NCI-H446 treated with DMSO at 0.1 percent for 48 hours (cell line): ENCODE measurements around the gene GOLGA8K.
"Not testable (repeated sequence)": the region's sequence is repeated elsewhere in the genome, so short reads cannot be mapped to it uniquely, and the experiment has no call there.

Experiments
- DNase-seq: peaks from one replicate; lab custom pipeline; 2025; lab: John Stamatoyannopoulos, UW

The GOLGA8K gene, protein sequence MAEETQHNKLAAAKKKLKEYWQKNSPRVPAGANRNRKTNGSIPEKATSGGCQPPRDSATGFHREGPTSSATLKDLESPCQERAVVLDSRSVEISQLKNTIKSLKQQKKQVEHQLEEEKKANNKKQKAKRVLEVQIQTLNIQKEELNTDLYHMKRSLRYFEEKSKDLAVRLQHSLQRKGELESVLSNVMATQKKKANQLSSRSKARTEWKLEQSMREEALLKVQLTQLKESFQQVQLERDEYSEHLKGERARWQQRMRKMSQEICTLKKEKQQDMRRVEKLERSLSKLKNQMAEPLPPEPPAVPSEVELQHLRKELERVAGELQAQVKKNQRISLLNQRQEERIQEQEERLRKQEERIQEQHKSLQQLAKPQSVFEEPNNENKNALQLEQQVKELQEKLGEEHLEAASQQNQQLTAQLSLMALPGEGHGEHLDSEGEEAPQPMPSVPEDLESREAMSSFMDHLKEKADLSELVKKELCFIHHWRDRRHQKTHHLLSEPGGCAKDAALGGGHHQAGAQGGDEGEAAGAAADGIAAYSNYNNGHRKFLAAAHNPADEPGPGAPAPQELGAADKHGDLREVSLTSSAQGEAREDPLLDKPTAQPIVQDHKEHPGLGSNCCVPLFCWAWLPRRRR

GRCh38 chr15:32403192-32403591 is at the start of gene GOLGA8K:
GOLGA8K (minus strand) TSS chr15:32403292; CDS start chr15:32403194, 98 bp downstream.
- DNase-seq: not testable (repeated sequence)

GRCh38 chr15:32440445-32440977 is 37.4 kb upstream of the GOLGA8K start:
- not testable (repeated sequence) for DNase-seq

DNA sequence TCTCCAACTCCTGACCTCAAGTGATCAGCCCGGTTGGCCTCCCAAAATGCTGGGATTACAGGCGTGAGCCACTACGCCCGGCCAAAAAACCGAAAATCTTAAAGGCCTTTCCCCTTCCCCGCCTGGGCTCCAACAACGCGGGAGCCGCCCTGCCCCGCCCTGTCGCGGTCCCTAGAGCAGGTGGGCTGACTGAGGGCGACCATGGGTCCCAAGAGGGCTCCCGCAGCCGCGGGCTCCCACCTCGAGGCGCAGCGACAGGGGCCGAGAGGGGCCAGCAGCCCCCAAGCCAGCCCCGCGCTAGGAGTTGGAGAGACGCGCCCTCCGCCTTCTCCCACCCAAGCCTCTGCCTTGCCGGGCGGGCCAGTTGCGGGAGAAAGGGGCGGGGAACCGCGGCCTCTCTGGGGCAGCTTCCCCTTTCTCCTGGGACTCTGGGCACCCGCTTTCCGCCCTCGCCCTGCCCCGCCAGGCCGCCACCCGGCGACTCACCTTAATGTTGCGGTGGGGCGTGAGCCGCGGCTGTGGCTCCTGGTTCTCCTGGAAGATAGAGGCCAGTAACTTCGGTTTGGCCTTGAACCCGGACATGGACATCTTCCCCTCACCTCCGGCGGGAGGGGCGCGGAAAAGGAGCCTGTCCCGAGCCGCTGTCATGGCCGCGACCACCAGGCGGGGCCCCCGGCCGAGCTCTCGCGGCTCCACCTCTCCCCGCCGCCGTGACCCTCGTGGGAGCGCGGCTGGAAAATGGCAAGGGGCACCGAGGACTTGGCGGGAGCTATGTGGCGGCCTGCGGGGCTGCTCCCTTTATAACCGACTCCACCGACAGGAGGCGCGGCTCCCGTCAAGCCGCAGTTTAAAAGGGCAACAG is 31.2 kb upstream of the GOLGA8K start:
- not testable (repeated sequence) for DNase-seq

DNA sequence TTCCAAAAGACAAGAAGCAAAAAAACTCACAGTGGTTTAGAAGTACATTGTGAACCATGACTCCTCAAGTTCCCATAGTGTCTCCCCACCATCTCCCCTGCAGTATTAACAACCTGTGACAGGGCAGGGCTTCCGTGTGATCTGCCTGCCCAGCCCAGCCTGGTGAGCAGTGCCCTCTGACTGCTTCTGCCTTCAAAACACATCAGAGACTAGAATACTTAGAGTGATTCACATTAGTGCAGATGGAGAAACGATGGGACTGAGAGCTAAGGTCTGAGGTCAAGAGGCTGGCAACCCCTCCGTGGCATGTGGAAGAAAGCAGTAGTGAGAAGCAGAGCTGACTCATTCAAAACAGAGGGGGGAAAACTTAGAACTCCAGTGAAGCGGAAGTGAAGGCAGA is 24.5 kb upstream of the GOLGA8K start:
- not testable (repeated sequence) for DNase-seq

GRCh38 chr15:32426511-32426910 is 23.4 kb upstream of the GOLGA8K start:
- not testable (repeated sequence) for DNase-seq

DNA sequence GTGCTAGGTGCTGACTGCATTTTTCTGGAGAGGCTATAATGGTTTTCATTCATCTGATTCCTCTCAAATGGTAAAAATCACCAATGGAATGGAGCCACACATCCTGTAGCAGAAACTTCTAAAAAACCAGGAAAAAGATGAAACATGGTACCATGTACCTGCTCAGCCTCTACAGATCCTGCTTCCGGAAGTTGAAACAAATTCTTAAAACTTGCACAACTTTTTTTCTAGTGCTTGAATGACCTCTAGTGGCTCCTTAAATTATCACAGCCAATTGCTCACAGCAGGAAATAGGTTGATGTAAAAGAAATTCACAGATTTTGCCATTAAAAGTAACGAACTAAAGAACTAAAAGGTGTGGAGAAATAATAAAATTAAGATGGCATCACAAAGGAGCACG is 4.8 kb upstream of the GOLGA8K start:
- not testable (repeated sequence) for DNase-seq

GRCh38 chr15:32396522-32396921 is 6.6 kb downstream of the GOLGA8K start:
- not testable (repeated sequence) for DNase-seq

GRCh38 chr15:32394745-32395144 is 8.3 kb downstream of the GOLGA8K start:
- DNase-seq: not testable (repeated sequence)

GRCh38 chr15:32388050-32388648 is 14.9 kb downstream of the GOLGA8K start:
- DNase-seq: not testable (repeated sequence)

DNA sequence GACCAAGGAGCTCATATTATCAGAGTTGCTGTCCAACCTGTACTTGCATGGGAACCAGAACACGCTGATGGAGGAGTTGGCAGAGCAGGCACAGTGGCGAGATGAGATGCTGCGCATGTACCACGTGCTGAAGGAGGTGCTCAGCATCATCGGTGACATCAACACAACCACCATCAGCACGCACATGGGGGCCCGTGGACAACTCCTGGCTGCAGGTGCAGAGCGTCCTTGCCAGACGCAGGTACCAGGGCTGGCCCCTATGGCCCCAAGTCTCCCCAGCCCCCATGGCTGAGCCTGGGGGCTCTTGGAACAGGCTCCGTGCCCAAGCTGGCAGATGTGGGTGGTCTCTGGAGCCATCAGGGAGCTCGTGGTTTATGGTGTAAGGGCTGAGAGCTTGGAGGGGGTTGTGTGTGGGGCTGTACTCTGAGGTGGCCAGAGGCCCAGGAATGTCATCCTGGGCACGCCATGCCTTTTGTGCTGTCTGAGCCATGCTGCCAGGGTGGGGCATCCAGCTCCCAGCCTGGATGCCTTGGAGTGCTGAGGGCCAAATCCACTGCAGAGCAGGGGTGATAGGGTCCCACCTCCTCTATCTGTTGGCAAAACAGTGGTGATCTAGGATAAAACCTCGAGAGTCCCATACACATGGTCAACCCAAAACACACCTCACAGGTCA is 17.1 kb downstream of the GOLGA8K start:
- not testable (repeated sequence) for DNase-seq

- DNase-seq: not testable (repeated sequence)
Observed at GRCh38 chr15:32374185-32374584, 28.9 kb downstream of the GOLGA8K start.

- DNase-seq: not testable (repeated sequence)
Observed at GRCh38 chr15:32373707-32374106, 29.4 kb downstream of the GOLGA8K start.

- DNase-seq: not testable (repeated sequence)
Observed at GRCh38 chr15:32372075-32372474, 31.0 kb downstream of the GOLGA8K start.

- DNase-seq: not testable (repeated sequence)
Observed at GRCh38 chr15:32370526-32370925, 32.6 kb downstream of the GOLGA8K start.

DNA sequence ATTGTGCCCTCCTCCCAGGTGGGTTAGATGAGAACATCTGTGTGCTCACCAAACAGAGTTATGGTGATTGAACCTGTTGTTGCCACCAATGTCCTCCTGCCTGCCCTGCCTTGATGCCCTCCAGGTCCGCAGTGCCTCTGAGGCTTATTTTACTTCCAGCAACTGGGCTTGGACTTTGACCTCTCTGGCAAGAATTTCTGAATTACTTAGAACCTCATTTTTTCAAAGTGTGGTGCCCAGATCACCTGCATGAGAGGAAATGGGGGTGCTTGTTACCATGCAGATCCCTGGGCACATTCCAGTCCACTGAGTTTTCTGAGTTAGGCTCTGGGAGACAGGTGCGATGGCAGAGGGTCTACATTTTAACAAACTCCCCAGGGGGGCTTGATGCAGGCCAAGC is 33.0 kb downstream of the GOLGA8K start:
- DNase-seq: not testable (repeated sequence)

- not testable (repeated sequence) for DNase-seq
Observed at GRCh38 chr15:32366492-32366891, 36.6 kb downstream of the GOLGA8K start.

DNA sequence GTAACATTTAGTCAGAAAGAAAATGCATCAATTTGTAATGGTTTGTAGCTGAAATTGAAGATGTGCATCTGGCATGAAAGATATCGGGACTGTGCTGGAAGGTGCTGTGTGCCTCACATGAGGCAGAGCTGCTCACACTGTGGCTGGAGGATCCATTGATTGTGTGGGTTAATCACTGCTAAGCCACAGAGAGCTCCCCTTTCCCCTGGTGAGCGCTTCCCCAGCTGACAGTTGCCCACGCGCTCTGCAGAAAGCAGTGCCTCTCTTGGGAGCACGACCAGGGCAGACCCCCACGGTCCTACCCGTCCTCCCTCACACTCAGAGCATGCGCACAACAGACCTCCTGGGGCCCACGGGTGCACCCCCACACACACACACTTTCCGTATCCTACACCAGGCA is 37.1 kb downstream of the GOLGA8K start:
- DNase-seq: not testable (repeated sequence)

GRCh38 chr15:32364944-32365343 is 38.1 kb downstream of the GOLGA8K start:
- DNase-seq: not testable (repeated sequence)

- not testable (repeated sequence) for DNase-seq
Observed at GRCh38 chr15:32363449-32363848, 39.6 kb downstream of the GOLGA8K start.

GRCh38 chr15:32361662-32362061 is 41.4 kb downstream of the GOLGA8K start:
- DNase-seq: not testable (repeated sequence)

DNA sequence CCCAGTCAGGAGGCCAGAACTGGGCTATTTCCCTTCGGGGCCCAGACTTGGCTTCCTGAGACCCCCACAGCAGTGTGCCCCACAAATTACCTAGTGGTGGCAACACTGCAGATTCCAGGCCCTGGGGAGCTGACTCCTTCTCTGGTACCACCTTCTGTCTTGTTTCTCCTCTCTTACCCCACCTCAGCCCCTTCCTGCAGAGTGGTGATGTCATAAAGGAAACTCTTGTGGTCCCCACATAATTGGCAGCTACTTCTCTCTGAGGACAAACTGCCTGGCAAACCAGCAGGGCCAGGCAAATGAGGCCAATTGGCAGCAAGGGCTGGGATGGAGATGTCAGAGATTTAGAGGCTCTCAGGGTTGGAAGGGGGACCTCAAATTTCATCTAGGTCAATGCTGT is 44.6 kb downstream of the GOLGA8K start:
- not testable (repeated sequence) for DNase-seq
